Thoracic aorta (tissue), 2 donors: ENCODE data around the gene DHRSX. TPM values are rescaled to one million over a fixed set of nuclear protein-coding genes. Genes with fewer than 3 reads are reported as not detected.

Experiments used
- ATAC-seq: fragments of 150-250 bp; one replicate; pipeline ENCODE4 v1.8.0; 2017; ENCODE audit warnings: low read depth; ENCODE audit not compliant: insufficient number of reproducible peaks, low FRiP score
- DNase-seq: peaks from one replicate; pipeline ENCODE4 v3.0.0-alpha.2; 2020; ENCODE audit warnings: low spot score
- H3K27ac ChIP-seq, 2 donors: fragments of 200-600 bp; sonication (generic); 1 replicate in 1 of 2; 2 replicates in 1 of 2; pipeline ENCODE4 v1.5.1; 2016; ENCODE audit warnings: mild to moderate bottlenecking in 2 of 2, moderate library complexity in 2 of 2
- H3K27me3 ChIP-seq: fragments of 200-600 bp; sonication (generic); replicated peaks from 2 replicates; pipeline ENCODE4 v1.6.0; 2016; ENCODE audit warnings: mild to moderate bottlenecking; ENCODE audit not compliant: insufficient read depth
- H3K36me3 ChIP-seq: fragments of 200-600 bp; sonication (generic); one replicate; pipeline ENCODE4 v1.5.1; 2016
- H3K4me1 ChIP-seq, 2 donors: fragments of 200-600 bp; sonication (generic); 1 replicate in 1 of 2; 2 replicates in 1 of 2; pipeline versions ENCODE4 v1.5.1 to v1.6.0; 2016; ENCODE audit warnings: low read depth in 2 of 2, mild to moderate bottlenecking in 1 of 2; ENCODE audit not compliant: control insufficient read depth in 1 of 2
- H3K4me3 ChIP-seq: fragments of 200-600 bp; sonication (generic); 2 replicates; pipeline ENCODE4 v1.5.1; 2016; ENCODE audit warnings: mild to moderate bottlenecking
- H3K9me3 ChIP-seq: fragments of 200-600 bp; sonication (generic); 2 replicates; pipeline ENCODE4 v1.5.1; 2016
- total RNA-seq, 2 donors: library from RNA; depleted of rRNA; stranded (reverse); fragments of >200 nt; gene quantifications; one replicate each; pipeline versions ENCODE4 v1.1.0 to v1.2.3, GENCODE V29; 2016
- TF ChIP-seq, protein P1 (sequence below): fragments of 200-600 bp; sonication (generic); IDR thresholded peaks from one replicate; pipeline ENCODE4 v1.5.1; 2019; ENCODE audit warnings: antibody characterized with exemption

The DHRSX gene
- total RNA-seq, 2 donors from 2014 or later, result 14.9 to 16.8 TPM

DNA sequence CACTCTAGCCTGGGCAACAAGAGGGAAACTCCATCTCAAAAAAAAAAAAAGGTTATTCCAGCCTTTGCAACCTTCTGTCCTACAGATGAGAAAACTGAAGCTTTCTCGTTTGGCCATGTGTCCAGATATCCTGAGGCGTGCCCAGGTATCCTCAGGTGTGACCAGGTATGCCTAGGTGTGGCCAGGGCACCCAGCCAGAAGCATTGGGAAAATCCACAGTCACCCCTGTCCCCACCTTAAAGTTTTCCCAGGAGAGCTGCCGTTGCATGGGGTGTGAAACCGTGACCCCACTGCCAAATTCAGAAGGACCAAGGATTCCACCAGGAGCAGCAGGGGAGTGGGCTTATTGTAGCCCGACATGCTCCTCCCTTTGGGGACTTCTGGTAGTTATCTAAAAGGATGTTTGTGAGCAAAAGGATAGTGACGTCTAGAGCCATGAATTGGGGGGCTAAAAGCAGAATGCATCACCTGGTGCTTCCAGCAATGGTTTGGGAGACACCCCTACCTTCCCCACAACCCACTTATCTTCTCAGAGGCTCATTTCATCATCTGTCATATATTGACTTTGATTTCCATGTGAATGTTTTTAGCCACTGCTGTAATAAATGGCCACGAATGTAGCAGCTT, 4.0 kb upstream of the DHRSX start:
- TF ChIP-seq, protein P1, sequence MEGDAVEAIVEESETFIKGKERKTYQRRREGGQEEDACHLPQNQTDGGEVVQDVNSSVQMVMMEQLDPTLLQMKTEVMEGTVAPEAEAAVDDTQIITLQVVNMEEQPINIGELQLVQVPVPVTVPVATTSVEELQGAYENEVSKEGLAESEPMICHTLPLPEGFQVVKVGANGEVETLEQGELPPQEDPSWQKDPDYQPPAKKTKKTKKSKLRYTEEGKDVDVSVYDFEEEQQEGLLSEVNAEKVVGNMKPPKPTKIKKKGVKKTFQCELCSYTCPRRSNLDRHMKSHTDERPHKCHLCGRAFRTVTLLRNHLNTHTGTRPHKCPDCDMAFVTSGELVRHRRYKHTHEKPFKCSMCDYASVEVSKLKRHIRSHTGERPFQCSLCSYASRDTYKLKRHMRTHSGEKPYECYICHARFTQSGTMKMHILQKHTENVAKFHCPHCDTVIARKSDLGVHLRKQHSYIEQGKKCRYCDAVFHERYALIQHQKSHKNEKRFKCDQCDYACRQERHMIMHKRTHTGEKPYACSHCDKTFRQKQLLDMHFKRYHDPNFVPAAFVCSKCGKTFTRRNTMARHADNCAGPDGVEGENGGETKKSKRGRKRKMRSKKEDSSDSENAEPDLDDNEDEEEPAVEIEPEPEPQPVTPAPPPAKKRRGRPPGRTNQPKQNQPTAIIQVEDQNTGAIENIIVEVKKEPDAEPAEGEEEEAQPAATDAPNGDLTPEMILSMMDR, result no peak
- ATAC-seq (no peak), DNase-seq (no peak)
- Histone ChIP-seq H3K4me1 (peaks cover 0 to 4% of the 10 kb centered on the region in 2 donors), H3K9me3 (no peaks in the 10 kb centered on the region), H3K4me3 (no peak overlapping the region), H3K36me3 (no peaks in the 10 kb centered on the region), H3K27me3 (no peaks in the 10 kb centered on the region), H3K27ac (no peak overlapping the region)

DNA sequence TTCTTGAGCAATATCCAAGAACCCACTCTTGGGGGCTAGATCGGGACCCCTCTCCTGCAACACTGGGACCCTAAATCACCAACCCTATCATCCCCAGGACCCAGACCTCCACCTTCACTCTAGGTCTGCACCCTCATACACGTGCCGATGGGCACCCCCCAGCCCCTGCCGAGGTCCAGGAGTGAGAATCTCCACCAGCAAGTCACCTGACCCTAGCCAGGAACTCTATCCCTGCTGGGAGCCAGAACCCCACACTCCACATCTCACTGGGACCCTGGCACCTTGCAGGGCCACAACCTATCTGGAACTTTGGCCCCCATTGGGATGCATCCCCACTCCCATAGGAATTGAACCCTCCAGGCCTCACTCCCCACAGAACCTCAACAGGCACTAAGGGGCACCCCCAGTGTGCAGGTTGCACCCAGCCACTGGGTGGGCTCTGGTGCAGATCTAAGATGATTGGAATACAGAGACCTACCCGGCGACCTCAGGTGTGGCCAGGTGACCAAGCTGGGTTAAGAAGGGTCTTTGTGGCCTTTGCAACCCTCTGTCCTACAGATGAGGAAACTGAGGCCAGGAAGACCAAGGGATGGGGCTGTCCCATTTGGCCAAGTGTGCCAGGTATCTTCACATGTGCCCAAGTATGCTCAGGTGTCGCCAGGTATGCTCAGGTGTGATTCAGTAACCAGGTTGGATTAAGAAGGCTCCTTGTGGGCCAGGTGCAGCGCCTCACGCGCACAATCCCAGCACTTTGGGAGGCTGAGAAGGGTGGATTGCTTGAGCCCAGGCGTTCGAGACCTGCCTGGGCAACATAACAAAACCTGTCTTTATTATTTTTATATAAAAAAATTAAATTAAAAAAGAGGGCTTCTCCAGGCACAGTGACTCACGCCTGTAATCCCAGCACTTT, 3.1 kb upstream of the DHRSX start:
- TF ChIP-seq, protein P1, result no peak
- Histone ChIP-seq H3K4me1 (peaks cover 8 to 14% of the 10 kb centered on the region in 2 donors), H3K27me3 (no peaks in the 10 kb centered on the region), H3K36me3 (no peaks in the 10 kb centered on the region), H3K27ac (no peak overlapping the region), H3K9me3 (no peaks in the 10 kb centered on the region), H3K4me3 (no peak overlapping the region)
- no peak for ATAC-seq
- no peak for DNase-seq

DNA sequence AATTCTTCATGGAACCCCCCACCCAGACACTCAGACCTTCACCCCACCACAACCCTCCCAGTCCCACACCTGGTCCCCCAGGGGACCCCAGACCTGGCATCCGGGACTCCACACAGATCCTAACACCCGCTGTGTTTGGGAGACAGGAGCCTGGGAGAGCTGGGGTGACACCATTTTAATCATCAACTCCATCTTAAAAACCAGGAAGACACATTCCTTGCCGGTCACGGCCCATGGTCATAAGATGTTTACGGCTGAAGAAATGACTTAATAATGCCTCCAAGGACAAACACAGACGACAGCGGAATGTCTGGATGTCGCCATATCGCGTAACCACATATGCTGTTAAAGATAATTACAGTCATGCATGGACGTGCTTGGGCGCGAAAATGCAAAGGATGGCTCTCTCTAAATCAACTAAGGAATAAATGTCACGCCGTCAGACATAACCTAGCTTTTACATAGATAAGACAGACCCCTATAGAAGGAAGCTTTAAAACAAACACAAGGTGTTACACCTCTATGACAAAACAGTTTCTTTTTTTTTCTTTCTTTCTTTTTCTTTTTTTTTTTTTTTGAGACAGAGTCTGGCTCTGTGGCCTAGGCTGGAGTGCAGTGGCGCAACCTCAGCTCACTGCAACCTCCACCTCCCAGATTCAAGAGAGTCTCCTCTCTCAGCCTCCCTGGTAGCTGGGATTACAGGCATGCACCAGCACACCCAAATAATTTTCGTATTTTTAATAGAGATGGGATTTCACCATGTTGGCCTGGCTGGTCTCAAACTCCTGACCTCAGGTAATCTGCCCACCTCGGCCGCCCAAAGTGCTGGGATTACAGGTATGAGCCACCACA, 2.1 kb upstream of the DHRSX start:
- DNase-seq (no peak), ATAC-seq (no peak)
- H3K4me1 ChIP-seq, result peaks cover 13 to 23% of the 10 kb centered on the region in 2 donors
- no peak overlapping the region for H3K4me3 ChIP-seq
- no peaks in the 10 kb centered on the region for H3K36me3 ChIP-seq
- TF ChIP-seq, protein P1, result no peak
- no peaks in the 10 kb centered on the region for H3K27me3 ChIP-seq
- H3K27ac ChIP-seq, result no peak overlapping the region
- H3K9me3 ChIP-seq, result no peaks in the 10 kb centered on the region

DNA sequence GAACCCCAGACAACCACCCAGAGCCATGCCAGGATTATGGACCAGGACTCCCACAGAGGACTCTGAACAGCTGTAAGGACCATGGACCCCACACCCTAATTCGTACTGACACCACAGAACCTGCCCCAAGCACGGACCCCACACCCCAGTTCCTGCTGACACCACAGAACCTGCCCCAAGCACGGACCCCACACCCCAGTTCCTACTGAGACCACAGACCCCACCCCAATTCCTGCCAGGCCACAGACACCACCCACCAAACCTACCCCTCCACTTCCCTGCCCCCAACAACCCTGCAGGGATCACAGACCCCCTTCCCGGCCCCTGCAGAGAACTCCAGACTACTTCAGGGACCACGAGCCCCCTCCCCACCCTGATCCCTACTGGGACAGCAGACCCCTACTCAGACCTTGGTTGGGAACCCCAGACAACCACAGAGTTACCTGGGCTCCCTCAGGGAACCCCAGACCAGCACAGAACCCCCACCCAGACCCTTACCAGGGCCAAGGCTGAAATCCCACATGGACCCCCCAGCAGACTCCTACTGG, 1.4 kb upstream of the DHRSX start:
- Histone ChIP-seq H3K4me1 (peaks cover 19 to 30% of the 10 kb centered on the region in 2 donors), H3K27ac (no peak overlapping the region), H3K9me3 (no peaks in the 10 kb centered on the region), H3K4me3 (no peak overlapping the region), H3K36me3 (no peaks in the 10 kb centered on the region), H3K27me3 (no peaks in the 10 kb centered on the region)
- ATAC-seq (no peak), DNase-seq (no peak)
- TF ChIP-seq, protein P1, result no peak
